CD4-positive, alpha-beta T cell (primary cell): ENCODE measurements around the gene PRRT3. TPM values are rescaled to one million over a fixed set of nuclear protein-coding genes. Genes with fewer than 3 reads are reported as not detected.
A peak's percentile ranks its signal among the peaks of the same experiment; 100 is the strongest.

Source experiments
- ATAC-seq: fragments of 200-7000 bp; cut with Tn5 transposase; one replicate; pipeline ENCODE4 v1.10.0; 2022; ENCODE audit warnings: mild to moderate bottlenecking; ENCODE audit not compliant: poor library complexity
- CTCF ChIA-PET: fragments of 350-600 bp; sonication (Branson Sonifier 250); formaldehyde crosslinking; loops from one replicate; lab custom pipeline; 2021; ENCODE audit warnings: antibody characterized with exemption, inconsistent platforms; lab: Charles Lee
- POLR2A ChIA-PET: fragments of 350-600 bp; sonication (Branson Sonifier 250); formaldehyde crosslinking; loops from one replicate; lab custom pipeline; 2021; ENCODE audit warnings: antibody characterized with exemption, inconsistent platforms; lab: Charles Lee
- DNase-seq, 14 experiments: peaks; one replicate each; pipeline ENCODE4 v3.0.0-alpha.2; 2013 to 2020; ENCODE audit warnings: mixed read lengths in 2 of 14
- H3K27ac ChIP-seq, 2 donors: one replicate each; pipeline versions ENCODE4 v1.5.1 to v1.7.0; 2013; ENCODE audit warnings: low read length in 2 of 2, low read depth in 1 of 2, mild to moderate bottlenecking in 1 of 2
- H3K27me3 ChIP-seq, 2 experiments: 1 replicate in 1 of 2; 2 replicates in 1 of 2; pipeline versions ENCODE4 v1.6.1 to v1.7.0; 2013; ENCODE audit warnings: low read length in 2 of 2, control low read depth in 1 of 2, mild to moderate bottlenecking in 1 of 2, moderate library complexity in 1 of 2; ENCODE audit not compliant: insufficient read depth in 2 of 2, control insufficient read depth in 1 of 2
- H3K36me3 ChIP-seq: one replicate; pipeline ENCODE4 v1.6.1; 2013; ENCODE audit warnings: low read length, control low read depth; ENCODE audit not compliant: insufficient read depth
- H3K4me1 ChIP-seq: one replicate; pipeline ENCODE4 v1.6.1; 2013; ENCODE audit warnings: low read length, control low read depth; ENCODE audit not compliant: insufficient read depth
- H3K4me3 ChIP-seq: one replicate; pipeline ENCODE4 v1.5.1; 2013; ENCODE audit warnings: mild to moderate bottlenecking, low read length, moderate library complexity
- H3K9me3 ChIP-seq, 2 experiments: 1 replicate in 1 of 2; 2 replicates in 1 of 2; pipeline versions ENCODE4 v1.6.1 to v1.7.0; 2013; ENCODE audit warnings: low read length in 2 of 2, mild to moderate bottlenecking in 2 of 2, control low read depth in 1 of 2, moderate library complexity in 1 of 2; ENCODE audit not compliant: control insufficient read depth in 1 of 2, insufficient read depth in 1 of 2
- H3K27ac Mint-ChIP-seq: one replicate; pipeline ENCODE4 v1.8.0; 2020; ENCODE audit warnings: mixed read lengths
- H3K27me3 Mint-ChIP-seq: one replicate; pipeline ENCODE4 v1.8.0; 2021; ENCODE audit warnings: mixed read lengths
- H3K36me3 Mint-ChIP-seq: one replicate; pipeline ENCODE4 v1.8.0; 2021; ENCODE audit warnings: low read depth, mixed read lengths
- H3K4me1 Mint-ChIP-seq: one replicate; pipeline ENCODE4 v1.8.0; 2021; ENCODE audit warnings: low read depth, mixed read lengths
- H3K4me3 Mint-ChIP-seq: one replicate; pipeline ENCODE4 v1.8.0; 2020; ENCODE audit warnings: mild to moderate bottlenecking, mixed read lengths
- H3K9me3 Mint-ChIP-seq: one replicate; pipeline ENCODE4 v1.8.0; 2020; ENCODE audit warnings: mixed read lengths
- CTCF ChIP-seq: fragments of 200-600 bp; IDR thresholded peaks from one replicate; pipeline ENCODE4 v1.8.0; 2022; ENCODE audit warnings: antibody characterized with exemption, mild to moderate bottlenecking
- intact Hi-C, 2 experiments: fragments of 100-400 bp; cut with DNase I in 1 of 2; cut with micrococcal nuclease in 1 of 2; formaldehyde crosslinking; loops; one replicate each; pipeline versions ENCODE4 v1.15.1 to v1.9.0; 2023 to 2025; cut with DNase I, micrococcal nuclease
- total RNA-seq, 174 experiments: library from RNA in 2 of 174; stranded (reverse) in 2 of 174; gene quantifications; one replicate each; pipeline ENCODE4 v1.2.3 and lab custom pipeline; 2021 to 2026

Gene PRRT3
- total RNA-seq, 2 experiments from 2014 or later: 6.3 to 8.3 TPM

GRCh38 chr3:9976721-9977709, 24.8 kb upstream of the PRRT3 start:
- no peak overlapping the region for H3K27ac Mint-ChIP-seq
- H3K4me3 ChIP-seq: no peak overlapping the region
- H3K4me1 Mint-ChIP-seq: peaks cover 14% of the 10 kb centered on the region
- no peaks in the 10 kb centered on the region for H3K4me1 ChIP-seq
- H3K36me3 Mint-ChIP-seq: peaks cover 72% of the 10 kb centered on the region
- no peaks in the 10 kb centered on the region for H3K27me3 Mint-ChIP-seq
- peaks cover 76% of the 10 kb centered on the region for H3K36me3 ChIP-seq
- intact Hi-C loops: no loop called here
- H3K27ac ChIP-seq: no peak overlapping the region
- H3K4me3 Mint-ChIP-seq: no peak overlapping the region
- CTCF ChIA-PET: interaction anchor here (0.6 kb wide), 1 partner anchor 1746 kb away, joined by 3 read pairs; no protein-coding TSS in a partner anchor
- DNase-seq (peak in 2 of 14 experiments; percentile 51 to 65), ATAC-seq (no peak)
- no peak for TF ChIP-seq CTCF
- POLR2A ChIA-PET: interaction anchor here (1.2 to 2.4 kb wide), 3 partner anchors 10 to 44 kb away, joined by 3 to 13 read pairs (median 5); partner anchors contain the start of genes CRELD1 and EMC3
- H3K9me3 Mint-ChIP-seq: no peaks in the 10 kb centered on the region
- H3K27me3 ChIP-seq: no peaks in the 10 kb centered on the region
- no peaks in the 10 kb centered on the region for H3K9me3 ChIP-seq

DNA sequence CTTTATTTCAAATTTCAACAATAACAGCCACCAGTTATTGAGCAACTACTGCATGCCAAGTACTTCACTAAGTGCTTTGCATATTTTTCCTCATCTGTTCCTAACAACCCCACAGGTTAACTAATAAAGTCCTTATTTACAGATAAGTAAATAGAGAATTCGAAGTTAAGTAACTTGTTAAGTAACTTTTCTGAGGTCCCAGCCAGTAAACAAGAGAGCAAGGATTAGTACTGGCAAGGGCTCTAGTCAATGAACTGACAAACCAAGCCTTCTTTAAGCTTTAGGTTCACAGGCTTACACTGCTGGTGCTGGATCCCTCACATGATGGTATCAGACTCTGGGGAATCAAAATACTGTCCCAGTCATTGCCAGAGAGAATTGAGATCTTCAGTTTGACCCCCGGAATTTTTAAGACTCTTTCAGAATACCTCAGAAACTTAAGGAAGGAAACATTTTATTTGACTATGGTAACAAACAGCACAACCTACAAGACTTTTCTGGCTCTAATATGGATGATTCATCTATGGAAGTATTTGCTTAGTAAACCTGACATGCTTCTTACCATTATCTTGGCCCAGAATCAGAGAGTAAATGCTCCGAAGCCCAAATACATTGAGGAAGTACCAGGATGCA, 17.9 kb upstream of the PRRT3 start:
- intact Hi-C loops: no loop called here
- CTCF ChIA-PET: no interaction called here
- Mint-ChIP-seq H3K4me1 (no peaks in the 10 kb centered on the region), H3K27ac (no peak overlapping the region), H3K27me3 (no peaks in the 10 kb centered on the region), H3K36me3 (peaks cover 78% of the 10 kb centered on the region), H3K9me3 (no peaks in the 10 kb centered on the region), H3K4me3 (no peak overlapping the region)
- no peak for ATAC-seq
- H3K9me3 ChIP-seq: no peaks in the 10 kb centered on the region
- DNase-seq: no peak
- H3K27me3 ChIP-seq: no peaks in the 10 kb centered on the region
- no peak overlapping the region for H3K27ac ChIP-seq
- POLR2A ChIA-PET: interaction anchor here (0.7 kb wide), 1 partner anchor 38 kb away, joined by 3 read pairs; no protein-coding TSS in a partner anchor
- peaks cover 67% of the 10 kb centered on the region for H3K36me3 ChIP-seq
- H3K4me1 ChIP-seq: no peaks in the 10 kb centered on the region
- no peak for TF ChIP-seq CTCF
- H3K4me3 ChIP-seq: no peak overlapping the region

GRCh38 chr3:9969632-9970019, 17.4 kb upstream of the PRRT3 start:
- Histone ChIP-seq H3K4me3 (no peak overlapping the region), H3K27me3 (no peaks in the 10 kb centered on the region), H3K27ac (no peak overlapping the region), H3K36me3 (peaks cover 64% of the 10 kb centered on the region), H3K9me3 (no peaks in the 10 kb centered on the region), H3K4me1 (no peaks in the 10 kb centered on the region)
- Mint-ChIP-seq H3K9me3 (no peaks in the 10 kb centered on the region), H3K27me3 (no peaks in the 10 kb centered on the region), H3K27ac (no peak overlapping the region), H3K36me3 (peaks cover 76% of the 10 kb centered on the region), H3K4me1 (no peaks in the 10 kb centered on the region), H3K4me3 (no peak overlapping the region)
- POLR2A ChIA-PET: interaction anchor here (0.7 kb wide), 1 partner anchor 37 kb away, joined by 3 read pairs; no protein-coding TSS in a partner anchor
- ATAC-seq: no peak
- DNase-seq: no peak
- intact Hi-C loops: no loop called here
- no peak for TF ChIP-seq CTCF
- CTCF ChIA-PET: no interaction called here
